Ishikawa (cell line): ENCODE data around the gene WDR90.

ENCODE experiments used
- CEBPB ChIP-seq: IDR thresholded peaks from 2 replicates; pipeline ENCODE4 v1.6.1; 2012
- EGR1 ChIP-seq: IDR thresholded peaks from 2 replicates; pipeline ENCODE4 v1.6.1; 2012
- EP300 ChIP-seq: IDR thresholded peaks from 2 replicates; pipeline ENCODE4 v1.6.1; 2012; ENCODE audit warnings: borderline replicate concordance
- MAX ChIP-seq: IDR thresholded peaks from 2 replicates; pipeline ENCODE4 v1.6.1; 2012
- RAD21 ChIP-seq: IDR thresholded peaks from 2 replicates; pipeline ENCODE4 v1.6.1; 2012; ENCODE audit warnings: low read depth
- TAF1 ChIP-seq: IDR thresholded peaks from 2 replicates; pipeline ENCODE4 v1.6.1; 2012; ENCODE audit warnings: low read depth, mild to moderate bottlenecking
- TCF12 ChIP-seq: IDR thresholded peaks from 2 replicates; pipeline ENCODE4 v1.6.1; 2012; ENCODE audit warnings: low read depth
- ZBTB7A ChIP-seq: IDR thresholded peaks from 2 replicates; pipeline ENCODE4 v1.6.1; 2012; ENCODE audit warnings: low read depth

GRCh38 chr16:641326-642188 lies 7.6 kb upstream of the WDR90 start, which contains the start of gene MCRIP2:
- peak; percentile 34; the same call in 1 of the 2 replicates for TF ChIP-seq TCF12
- peak; percentile 79 for TF ChIP-seq MAX
- peak; percentile 90 for TF ChIP-seq EGR1
- no peak for TF ChIP-seq EP300
- 0 out of 2 replicates have a peak, but pooled peaks have one; percentile 52 for TF ChIP-seq ZBTB7A
- TF ChIP-seq RAD21 = no peak
- peak; percentile 55; the same call in 1 of the 2 replicates for TF ChIP-seq TAF1
- TF ChIP-seq CEBPB = no peak
